Nucleus accumbens (tissue), 56 donors: ENCODE results near the gene USP35.
"Not testable (repeated sequence)": the region's sequence is repeated elsewhere in the genome, so short reads cannot be mapped to it uniquely, and the experiment has no call there.

Source experiments
- DNase-seq, 56 donors: peaks; one replicate each; lab custom pipeline; 2025; lab: John Stamatoyannopoulos, UW

Gene USP35

DNA sequence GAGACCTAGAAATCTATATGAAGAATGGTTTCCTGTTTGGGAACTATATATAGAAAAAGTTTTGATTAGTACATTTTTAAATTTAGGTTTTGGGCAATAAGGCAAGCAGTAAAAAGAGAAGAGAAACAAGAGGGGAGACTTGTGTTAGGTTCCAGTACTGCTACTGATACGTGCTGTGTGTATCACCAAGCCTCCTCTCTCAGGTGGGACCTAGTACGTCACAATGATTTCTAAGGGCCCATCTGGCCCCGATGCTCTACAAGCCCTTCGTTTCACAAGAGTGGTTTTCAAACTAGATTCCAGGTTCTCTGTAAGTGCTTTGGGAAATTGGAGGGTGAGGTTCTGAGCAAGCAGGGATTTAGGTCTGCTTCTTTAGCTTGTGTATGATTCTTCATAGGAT, 39.2 kb downstream of the USP35 start:
- no peak for DNase-seq

DNA sequence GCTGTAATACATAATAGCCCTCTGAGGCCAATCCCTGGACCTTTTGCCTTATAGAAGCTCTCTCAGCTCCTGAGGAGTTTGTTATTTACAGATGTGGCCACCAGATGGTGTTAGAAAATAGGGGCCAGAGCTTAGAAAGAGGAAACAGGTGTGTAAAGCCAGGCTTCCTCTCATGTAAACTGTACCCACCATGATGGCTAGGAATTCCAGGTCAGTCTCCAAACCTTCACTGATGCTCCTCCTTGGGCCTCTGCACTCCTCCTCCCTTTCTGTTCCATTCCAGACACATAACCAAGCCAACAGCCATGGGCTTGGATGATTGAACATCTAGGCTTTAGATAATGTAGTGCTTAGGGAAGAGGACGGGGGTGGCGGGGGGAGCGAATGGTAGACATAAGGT, 39.7 kb downstream of the USP35 start:
- peak in 11 of 56 donors; percentile 11 to 49 (median 19) for DNase-seq

DNA sequence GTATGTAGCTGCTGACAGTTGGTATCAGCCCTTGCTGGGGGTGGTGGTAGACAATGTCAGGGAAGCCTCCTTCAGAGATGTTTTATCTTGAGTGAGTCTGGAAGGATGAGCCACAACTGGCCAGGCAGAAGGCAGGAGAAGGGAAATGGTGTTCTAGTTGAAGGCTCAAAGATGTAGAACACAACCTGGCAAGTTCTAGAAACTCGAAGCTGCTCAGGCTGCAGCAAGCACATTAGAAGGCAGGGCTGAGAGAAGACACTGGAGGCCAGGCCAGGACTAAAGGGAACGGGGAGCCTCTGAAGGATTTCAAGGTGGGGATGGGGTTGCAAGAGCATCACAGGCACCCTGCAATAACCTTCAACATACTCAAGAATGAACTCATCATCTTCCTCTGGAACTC, 40.4 kb downstream of the USP35 start:
- DNase-seq, result no peak

DNA sequence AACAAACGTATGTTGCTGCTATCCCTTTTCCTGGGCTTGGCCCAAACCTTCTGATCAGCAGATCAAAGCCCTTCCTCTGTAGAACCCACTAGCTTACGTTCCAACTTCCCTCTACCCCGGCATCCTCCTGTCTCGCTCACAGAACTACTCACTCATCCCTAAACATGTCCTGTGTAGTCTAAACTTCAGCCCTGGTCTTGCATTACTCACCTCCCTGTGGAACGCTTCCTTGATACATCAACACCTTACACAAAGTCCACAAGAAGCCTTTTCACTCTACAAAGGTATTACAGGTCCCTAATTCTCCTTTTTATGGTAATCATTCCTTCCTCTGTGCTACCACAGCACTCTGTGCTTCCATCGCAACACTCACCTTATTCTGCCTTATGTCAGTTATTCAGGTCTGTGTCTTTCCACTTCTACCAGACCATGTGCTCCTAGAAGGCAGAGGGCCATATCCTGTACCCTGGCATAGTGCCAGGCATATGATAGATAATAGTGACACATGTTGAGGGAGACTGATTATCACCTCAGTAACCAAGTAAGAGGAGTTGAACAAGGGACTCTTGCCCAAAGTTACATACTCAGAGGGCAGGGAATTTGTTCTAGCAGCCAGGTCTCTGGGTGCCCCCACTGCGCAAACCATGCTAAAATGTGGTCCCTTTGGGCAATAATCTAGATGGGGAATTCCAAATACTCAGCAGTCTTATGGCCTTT, 41.6 kb downstream of the USP35 start:
- DNase-seq, result no peak

DNA sequence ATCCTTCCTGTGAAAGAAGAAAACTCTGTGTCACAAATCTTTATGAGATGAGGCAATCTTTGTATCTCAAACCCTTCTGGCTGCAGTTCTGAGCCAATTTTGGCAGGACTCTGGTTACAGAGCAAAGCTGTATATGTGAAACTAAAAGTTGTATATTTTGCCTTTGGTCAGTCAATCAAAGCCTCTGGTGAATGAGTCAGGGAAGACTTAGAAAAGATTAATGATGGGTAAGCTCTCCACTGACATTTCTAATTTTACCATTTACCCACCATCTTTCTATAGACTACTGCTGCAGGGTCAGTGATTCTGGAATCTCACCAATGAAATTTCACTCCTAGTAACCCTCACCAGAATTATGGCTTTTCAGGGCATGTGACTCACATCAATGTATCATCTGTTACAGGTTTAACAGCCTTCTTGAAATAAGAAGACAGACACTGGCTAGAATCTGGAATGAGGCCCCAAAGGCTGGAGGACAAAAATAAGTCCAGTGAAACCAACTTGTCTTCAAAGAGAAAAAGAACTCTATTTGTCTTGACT, 43.3 kb downstream of the USP35 start:
- no peak for DNase-seq

DNA sequence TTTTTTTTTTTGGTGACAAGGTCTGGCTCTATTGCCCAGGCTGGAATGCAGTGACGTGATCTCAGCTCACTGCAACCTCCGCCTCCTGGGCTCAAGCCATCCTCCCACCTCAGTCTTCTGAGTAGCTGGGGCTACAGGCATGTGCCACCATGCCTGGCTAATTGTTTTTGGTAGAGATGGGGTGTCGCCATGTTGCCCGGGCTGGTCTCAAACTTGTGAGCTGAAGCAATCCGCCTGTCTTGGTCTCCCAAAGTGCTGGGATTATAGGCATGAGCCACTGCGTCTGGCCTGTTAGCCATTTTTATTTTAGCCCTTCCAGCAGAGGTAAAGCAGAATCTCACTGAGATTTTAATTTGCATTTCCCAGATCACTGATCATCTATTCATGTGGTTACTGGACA, 44.3 kb downstream of the USP35 start:
- DNase-seq, result not testable (repeated sequence)

DNA sequence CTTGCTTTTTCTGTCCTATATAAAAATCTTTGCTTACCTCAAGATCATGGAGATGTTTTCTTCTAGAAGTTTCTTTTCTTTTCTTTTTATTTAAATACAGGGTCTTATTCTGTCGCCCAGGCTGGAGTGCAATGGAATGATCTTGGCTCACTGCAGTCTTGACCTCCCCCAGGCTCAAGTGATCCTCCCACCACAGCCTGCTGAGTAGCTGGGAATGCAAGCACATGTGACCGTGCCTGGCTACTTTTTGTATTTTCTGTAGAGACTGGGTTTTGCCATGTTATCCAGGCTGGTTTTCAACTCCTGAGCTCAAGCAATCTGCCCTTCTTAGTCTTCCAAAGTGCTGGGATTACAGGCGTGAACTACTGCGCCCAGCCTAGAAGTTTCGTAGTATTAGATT, 45.3 kb downstream of the USP35 start:
- no peak for DNase-seq

DNA sequence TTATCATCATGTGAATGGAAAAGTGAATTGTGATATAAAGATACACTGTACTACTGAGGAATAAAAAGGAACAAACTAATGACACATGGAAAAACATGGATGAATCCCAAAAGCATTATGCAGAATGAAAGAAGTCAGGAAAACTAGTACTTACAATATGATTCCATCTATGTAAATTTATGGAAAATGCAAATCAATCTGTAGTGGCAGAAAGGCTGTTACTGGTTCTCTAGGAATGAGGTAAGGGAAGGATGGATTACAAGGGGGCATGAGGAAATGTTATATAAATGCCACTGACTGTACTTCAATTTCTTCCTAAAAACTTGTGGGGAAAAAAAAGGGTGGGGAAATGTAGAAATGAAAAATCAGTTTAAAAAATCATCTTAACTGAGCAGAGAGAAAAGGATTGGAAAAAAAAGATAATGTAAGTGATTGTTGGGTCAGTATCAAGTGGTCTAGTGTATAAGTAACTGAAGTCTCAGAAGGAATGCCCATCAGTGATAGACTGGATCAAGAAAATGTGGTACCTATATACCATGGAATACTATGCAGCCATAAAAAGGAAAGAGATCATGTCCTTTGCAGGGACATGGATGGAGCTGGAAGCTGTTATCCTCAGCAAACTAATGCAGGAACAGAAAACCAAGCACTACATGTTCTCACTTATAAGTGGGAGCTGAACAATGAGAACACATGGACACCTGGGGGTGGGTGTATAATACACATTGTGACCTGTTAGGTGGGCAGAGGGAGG, 48.8 kb downstream of the USP35 start:
- no peak for DNase-seq

DNA sequence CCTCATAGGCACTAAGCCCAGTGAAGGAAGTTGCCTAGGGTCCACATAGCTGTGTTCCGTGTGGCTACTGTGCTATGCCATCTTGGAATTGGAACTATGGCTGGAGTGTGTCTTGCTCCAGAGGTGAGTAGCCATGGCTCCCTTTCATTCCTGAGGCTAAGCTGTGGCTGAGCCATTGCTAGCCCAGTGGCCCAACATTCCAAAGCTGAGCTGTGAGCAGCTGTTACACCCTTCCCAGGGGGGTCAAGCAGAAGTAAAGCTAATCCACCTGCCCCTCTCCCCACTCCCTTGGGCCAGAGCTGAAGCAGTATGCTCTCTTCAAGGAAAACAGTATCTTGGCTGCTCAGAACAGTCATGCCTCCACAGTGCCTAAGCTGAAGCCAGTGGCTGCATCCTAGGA, 51.1 kb downstream of the USP35 start:
- no peak for DNase-seq

DNA sequence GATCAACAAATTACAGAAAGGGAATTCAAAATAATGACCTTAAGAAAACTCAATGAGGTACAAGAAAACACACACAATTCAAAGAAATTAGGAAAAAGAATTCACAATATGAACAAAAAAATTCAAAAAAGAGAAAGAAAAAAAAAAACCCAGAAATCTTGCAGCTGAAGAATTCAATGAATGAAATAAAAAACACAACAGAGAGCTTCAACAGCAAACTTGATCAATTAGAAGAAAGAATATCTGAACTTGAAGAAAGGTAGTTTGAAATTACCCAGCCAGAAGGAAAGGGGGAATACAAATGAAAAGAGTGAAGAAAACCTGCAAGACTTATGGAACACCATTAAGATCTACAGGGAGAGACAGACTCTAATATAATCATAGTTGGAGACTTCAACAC, 52.8 kb downstream of the USP35 start:
- no peak for DNase-seq

DNA sequence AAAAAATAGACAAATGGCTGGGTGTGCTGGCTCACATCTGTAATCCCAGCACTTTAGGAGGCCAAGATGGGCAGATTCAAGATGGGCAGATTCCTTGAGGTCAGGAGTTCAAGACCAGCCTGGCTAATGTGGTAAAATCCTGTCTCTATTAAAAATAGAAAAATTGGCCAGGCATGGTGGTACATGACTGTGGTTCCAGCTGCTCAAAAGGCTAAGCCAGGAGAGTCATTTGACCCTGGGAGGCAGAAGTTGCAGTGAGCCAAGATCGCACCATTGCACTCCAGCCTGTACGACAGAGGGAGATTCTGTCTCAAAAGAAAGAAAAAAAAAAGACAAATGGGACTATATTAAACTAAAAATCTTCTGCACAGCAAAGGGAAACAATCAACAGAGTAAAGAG, 55.4 kb downstream of the USP35 start:
- peak in 1 of 56 donors; percentile 7 for DNase-seq

DNA sequence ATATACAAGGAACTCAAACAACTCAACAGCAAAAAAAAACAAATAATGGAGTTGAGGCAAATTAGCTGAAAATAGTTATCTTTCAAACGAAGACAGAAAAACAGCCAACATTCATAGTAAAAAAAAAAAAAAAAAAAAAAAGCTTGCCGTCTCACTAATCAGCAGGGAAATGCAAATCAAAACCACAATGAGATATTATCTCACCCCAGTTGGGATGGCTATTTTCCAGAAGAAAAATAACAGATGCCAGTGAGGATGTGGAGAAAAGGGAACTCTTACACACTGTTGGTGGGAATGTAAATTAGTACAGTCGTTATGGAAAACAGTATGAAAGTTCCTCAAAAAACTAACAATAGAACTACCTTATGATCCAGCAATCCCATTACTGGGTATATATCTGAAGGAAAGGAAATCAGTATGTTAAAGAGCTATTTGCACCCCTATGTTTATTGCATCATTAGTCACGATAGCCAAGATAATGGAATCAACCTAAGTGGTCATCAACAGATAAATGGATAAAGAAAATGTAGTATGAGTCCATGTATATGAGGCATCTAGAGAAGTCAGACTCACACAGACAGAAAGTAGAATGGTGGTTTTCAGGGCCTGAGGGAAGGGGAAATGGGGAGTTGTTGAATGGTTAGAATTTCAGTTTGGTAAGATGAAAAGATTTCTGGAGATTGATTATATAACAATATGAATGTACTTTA, 56.0 kb downstream of the USP35 start:
- no peak for DNase-seq

DNA sequence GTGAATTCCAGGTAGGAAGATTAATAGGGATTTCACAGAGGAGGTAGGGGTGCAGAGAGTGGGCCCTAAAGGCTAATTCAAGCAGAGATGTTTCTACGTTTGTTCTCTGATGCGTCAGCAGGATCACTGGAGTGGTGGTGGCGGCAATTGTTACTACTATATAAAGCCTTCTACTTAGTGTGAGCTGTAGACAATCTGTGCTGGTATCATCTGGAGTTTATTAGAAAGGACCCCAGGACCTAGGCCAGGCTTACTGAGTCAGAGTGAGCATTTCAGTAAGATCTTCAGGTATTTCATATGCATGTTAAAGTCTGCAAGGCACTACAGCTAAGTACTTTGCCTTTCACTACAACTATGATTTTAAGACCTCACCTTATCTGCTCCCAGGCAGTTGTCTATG, 59.5 kb downstream of the USP35 start:
- no peak for DNase-seq

DNA sequence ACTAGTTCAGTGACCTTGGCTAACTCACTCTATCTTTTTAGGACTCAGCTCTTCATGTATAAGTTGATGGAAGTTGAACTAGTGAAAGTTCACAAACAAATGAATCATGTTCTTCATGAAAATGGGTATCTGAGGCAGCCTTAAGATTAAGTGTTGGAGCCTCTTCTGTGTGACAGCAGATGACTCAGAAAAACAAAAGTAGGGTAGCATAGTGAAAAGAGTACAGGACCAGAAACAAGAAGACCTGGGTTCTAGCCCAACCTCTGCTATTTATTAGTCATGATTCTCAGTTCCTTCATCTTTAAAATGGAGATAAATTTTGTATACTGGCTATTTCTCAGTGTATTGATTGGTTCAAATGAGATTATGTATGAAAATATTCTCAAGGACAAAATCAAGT, 60.2 kb downstream of the USP35 start:
- no peak for DNase-seq

DNA sequence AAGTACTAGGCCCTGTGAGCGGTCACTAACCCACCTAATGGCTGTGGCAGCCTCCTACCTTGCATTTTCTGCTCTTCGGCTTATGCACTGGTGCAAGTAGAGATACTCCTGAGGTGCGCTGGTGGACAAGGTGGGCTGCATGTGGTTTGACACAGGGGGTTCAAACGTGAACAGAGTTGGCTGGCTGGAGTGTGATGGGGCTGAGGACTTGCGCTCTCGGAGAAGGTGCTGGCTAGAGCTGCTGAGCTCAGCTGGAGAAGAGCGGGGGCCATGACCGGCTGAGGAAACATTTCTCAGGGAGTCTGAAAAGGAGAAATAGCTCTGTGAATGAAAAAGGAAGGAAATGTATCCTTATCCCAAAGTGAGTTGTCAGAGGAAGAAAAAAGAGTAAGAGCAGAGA, 61.4 kb downstream of the USP35 start:
- no peak for DNase-seq

DNA sequence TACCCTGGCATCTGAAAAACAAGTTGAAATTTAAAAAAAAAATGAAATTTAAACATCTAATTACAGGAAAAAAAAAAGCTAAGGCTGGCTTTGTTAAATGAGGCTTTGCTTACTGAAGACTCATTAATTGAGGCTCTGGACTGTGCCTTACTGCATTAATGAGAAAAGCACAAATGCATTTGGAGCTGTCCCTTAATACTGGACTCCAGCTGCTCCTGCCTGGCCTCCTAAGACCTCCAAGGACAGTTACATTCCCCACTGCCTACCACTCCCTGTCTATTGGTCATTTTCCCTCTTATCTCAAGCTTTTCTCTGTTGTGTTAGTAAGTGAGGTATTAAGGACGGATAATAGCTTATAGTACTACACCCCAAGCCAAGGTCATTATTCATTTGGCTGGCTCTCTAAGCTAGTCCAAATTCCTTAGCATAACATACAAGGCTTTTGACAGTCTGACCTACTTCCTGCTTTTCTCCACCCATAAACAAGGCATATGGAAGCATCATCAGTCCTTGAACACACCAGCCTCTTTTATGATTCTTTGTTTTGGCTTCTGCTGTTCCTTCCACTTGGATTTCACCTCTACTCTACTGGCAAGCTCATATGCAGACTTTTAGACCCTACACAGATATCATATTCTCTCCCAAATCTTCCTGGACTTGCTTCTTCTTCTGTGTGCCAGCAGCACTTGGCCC, 62.5 kb downstream of the USP35 start:
- DNase-seq, result no peak

DNA sequence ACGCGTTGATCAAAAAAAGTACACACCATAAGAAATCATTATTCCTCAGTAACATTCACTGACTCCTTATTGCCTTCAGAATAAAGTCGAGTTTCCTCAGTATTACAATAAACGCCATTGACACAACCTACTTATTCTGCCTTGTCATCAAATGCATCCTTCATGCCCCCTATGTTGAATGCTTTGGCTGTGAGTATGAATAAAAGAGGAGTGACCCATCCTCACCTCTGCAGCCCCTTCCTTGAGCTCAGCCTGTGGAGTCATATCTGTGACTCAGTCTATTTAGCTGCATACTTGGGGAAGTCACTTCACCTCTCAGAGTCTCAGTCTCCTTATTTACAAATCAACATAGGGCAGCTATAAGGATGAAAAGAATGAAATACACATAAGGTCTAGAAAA, 65.1 kb downstream of the USP35 start:
- DNase-seq, result no peak

DNA sequence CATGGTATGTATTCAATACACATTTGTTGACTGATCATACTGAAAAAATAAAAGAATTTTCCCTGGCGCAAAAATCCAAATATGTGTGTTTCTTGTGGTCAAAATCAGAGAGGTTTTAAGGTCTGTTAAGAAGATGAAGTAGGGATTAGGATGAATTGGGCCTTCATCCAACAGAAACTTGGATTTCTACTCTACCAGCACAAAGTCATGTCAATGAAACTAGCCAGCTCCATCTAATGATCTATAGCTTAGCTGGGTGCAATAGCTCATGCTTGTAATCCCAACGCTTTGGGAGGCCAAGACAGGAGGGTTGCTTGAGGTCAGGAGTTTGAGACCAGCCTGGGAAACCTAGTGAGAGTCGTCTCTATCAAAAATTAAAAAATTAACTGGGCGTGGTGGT, 65.5 kb downstream of the USP35 start:
- no peak for DNase-seq

DNA sequence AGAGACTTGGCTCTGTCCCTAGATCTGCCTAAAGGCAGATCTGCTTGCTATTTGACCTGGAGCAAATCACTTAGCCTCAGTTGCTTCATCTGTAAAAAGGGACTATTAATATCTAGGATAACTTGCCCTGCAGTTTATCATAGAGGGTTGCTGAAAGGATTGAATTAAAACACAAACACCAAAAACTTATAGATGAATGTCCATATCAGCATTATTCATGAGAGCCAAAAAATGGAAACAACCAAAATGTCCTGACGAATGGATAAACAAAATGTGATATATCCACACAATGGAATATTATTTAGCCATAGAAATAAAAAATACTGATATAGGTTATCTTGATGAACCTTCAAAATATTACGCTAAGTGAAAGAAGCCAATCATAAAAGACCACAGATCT, 67.2 kb downstream of the USP35 start:
- no peak for DNase-seq

DNA sequence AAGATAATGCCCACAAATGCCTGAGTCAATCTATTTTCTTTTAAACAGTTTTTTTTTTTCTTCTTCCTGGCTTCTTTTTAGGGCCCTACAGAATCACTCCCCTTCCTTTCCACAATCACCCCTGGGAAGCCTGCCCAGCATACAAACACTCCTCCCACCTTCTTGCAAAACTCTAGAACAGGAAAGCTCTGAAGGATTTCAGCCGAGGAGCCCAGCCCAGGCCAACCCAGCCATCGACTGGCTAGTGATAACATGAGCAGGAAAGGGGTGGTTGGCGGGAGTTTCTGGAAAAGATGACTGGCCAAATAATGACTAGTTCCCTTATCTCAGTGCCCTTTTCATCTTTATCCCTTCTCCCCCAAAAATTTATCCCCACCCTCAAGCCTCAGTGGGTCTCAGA, 68.2 kb downstream of the USP35 start:
- peak in 10 of 56 donors; percentile 5 to 32 (median 11) for DNase-seq

DNA sequence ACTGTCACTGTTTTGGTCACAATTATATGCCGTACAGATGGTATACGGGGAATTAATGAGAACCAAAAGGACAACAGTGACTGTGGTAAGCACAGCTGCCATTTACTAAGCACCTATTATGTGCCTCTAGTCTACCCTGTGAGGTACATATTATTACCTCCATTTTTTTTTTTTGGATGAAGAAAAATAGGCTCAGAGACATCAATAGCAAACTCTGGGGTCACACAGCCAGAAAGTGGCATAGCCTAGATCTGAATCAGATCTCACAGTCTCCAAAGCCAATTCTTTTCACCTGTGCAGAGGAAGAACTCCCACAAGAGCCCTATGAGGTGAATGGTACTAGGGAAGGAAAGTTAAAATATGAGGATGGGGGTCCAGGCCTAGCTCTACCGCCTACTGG, 68.9 kb downstream of the USP35 start:
- no peak for DNase-seq
